Lower lobe of right lung (tissue), 2 donors: Measurements from ENCODE around the gene RPS24. TPM values are rescaled to one million over a fixed set of nuclear protein-coding genes. Genes with fewer than 3 reads are reported as not detected.

Experiments
- ATAC-seq, 2 donors: fragments of 200-7000 bp; cut with Tn5 transposase; one replicate each; pipeline ENCODE4 v1.9.1; 2020 to 2022; ENCODE audit warnings: mild to moderate bottlenecking in 2 of 2, moderate library complexity in 2 of 2
- DNase-seq: peaks from one replicate; pipeline ENCODE4 v3.0.0-alpha.2; 2020
- H3K27ac ChIP-seq: fragments of 200-600 bp; one replicate; pipeline ENCODE4 v1.8.0; 2022
- H3K27me3 ChIP-seq: fragments of 200-600 bp; one replicate; pipeline ENCODE4 v1.8.0; 2022; ENCODE audit warnings: low read depth
- H3K36me3 ChIP-seq: fragments of 200-600 bp; one replicate; pipeline ENCODE4 v1.8.0; 2022; ENCODE audit warnings: mild to moderate bottlenecking
- H3K4me1 ChIP-seq: fragments of 200-600 bp; one replicate; pipeline ENCODE4 v1.8.0; 2022
- H3K4me3 ChIP-seq: fragments of 200-600 bp; one replicate; pipeline ENCODE4 v1.8.0; 2022; ENCODE audit warnings: mild to moderate bottlenecking
- H3K9me3 ChIP-seq: fragments of 200-600 bp; one replicate; pipeline ENCODE4 v1.8.0; 2022
- CTCF ChIP-seq: fragments of 200-600 bp; IDR thresholded peaks from one replicate; pipeline ENCODE4 v1.8.0; 2022; ENCODE audit warnings: antibody characterized with exemption, mild to moderate bottlenecking
- intact Hi-C: fragments of 100-400 bp; cut with DNase I; formaldehyde crosslinking; loops from one replicate; pipeline ENCODE4 v1.11.0; 2022
- total RNA-seq: library from RNA; stranded (reverse); fragmentation: NEBNext Ultra II Directional; extraction: Animal tissue kit (Norgen Biotek cat#: 25700); gene quantifications from one replicate; pipeline ENCODE4 v1.2.1, GENCODE V29; 2021
- donor health status: DM: no; HTN: yes; CAD: no; lungs with severe emphysema.

The RPS24 gene
- total RNA-seq, 1 donor from 2014 or later: 1,077 TPM

- Histone ChIP-seq H3K9me3 (no peaks in the 10 kb centered on the region), H3K27me3 (no peaks in the 10 kb centered on the region), H3K36me3 (peaks cover 99% of the 10 kb centered on the region), H3K27ac (no peak overlapping the region), H3K4me3 (no peak overlapping the region), H3K4me1 (no peaks in the 10 kb centered on the region)
- ATAC-seq (no peak), DNase-seq (no peak)
- no peak for TF ChIP-seq CTCF
- intact Hi-C loops: no loop called here
These were observed 24.0 kb upstream of the RPS24 start for GRCh38 chr10:78009662-78010061.

- no peak overlapping the region for H3K27ac ChIP-seq
- ATAC-seq (no peak), DNase-seq (no peak)
- intact Hi-C loops: no loop called here
- TF ChIP-seq CTCF: no peak
- no peaks in the 10 kb centered on the region for H3K9me3 ChIP-seq
- H3K36me3 ChIP-seq: peaks cover 99% of the 10 kb centered on the region
- H3K4me1 ChIP-seq: no peaks in the 10 kb centered on the region
- no peak overlapping the region for H3K4me3 ChIP-seq
- H3K27me3 ChIP-seq: no peaks in the 10 kb centered on the region
These were observed 23.4 kb upstream of the RPS24 start for GRCh38 chr10:78010278-78010677.

- Histone ChIP-seq H3K36me3 (peaks cover 99% of the 10 kb centered on the region), H3K4me3 (no peak overlapping the region), H3K27ac (no peak overlapping the region), H3K4me1 (no peaks in the 10 kb centered on the region), H3K27me3 (no peaks in the 10 kb centered on the region), H3K9me3 (no peaks in the 10 kb centered on the region)
- no peak for TF ChIP-seq CTCF
- ATAC-seq: no peak
- DNase-seq: no peak
- intact Hi-C loops: no loop called here
These were observed 22.6 kb upstream of the RPS24 start for GRCh38 chr10:78011065-78011464.

- H3K36me3 ChIP-seq: peaks cover 99% of the 10 kb centered on the region
- H3K27me3 ChIP-seq: no peaks in the 10 kb centered on the region
- intact Hi-C loops: no loop called here
- no peaks in the 10 kb centered on the region for H3K9me3 ChIP-seq
- TF ChIP-seq CTCF: no peak
- H3K4me1 ChIP-seq: no peaks in the 10 kb centered on the region
- no peak for ATAC-seq
- H3K27ac ChIP-seq: no peak overlapping the region
- no peak overlapping the region for H3K4me3 ChIP-seq
- no peak for DNase-seq
These were observed 20.1 kb upstream of the RPS24 start for GRCh38 chr10:78013564-78013963.

GRCh38 chr10:78015546-78015945 is 18.1 kb upstream of the RPS24 start:
- DNase-seq (no peak), ATAC-seq (no peak)
- Histone ChIP-seq H3K4me1 (no peaks in the 10 kb centered on the region), H3K36me3 (peaks cover 99% of the 10 kb centered on the region), H3K27ac (no peak overlapping the region), H3K27me3 (no peaks in the 10 kb centered on the region), H3K9me3 (no peaks in the 10 kb centered on the region), H3K4me3 (no peak overlapping the region)
- no peak for TF ChIP-seq CTCF
- intact Hi-C loops: no loop called here

GRCh38 chr10:78017856-78018255 is 15.8 kb upstream of the RPS24 start:
- peaks cover 99% of the 10 kb centered on the region for H3K36me3 ChIP-seq
- intact Hi-C loops: no loop called here
- TF ChIP-seq CTCF: no peak

More at GRCh38 chr10:78017856-78018255, 15.8 kb upstream of the RPS24 start:
- ATAC-seq (no peak), DNase-seq (no peak)
- Histone ChIP-seq H3K27me3 (no peaks in the 10 kb centered on the region), H3K4me3 (no peak overlapping the region), H3K4me1 (no peaks in the 10 kb centered on the region), H3K9me3 (no peaks in the 10 kb centered on the region), H3K27ac (no peak overlapping the region)
